Frontal cortex (tissue), 4 donors: ENCODE results near the gene ATP11A. TPM values are rescaled to one million over a fixed set of nuclear protein-coding genes. Genes with fewer than 3 reads are reported as not detected.

Experiments used
- DNase-seq, 2 donors: peaks; one replicate each; pipeline ENCODE4 v3.0.0; 2012; ENCODE audit warnings: low spot score in 2 of 2
- FAIRE-seq: peaks from 2 replicates; lab custom pipeline; 2012; peaks lifted over from hg19 to GRCh38; lab: Jason Lieb, UNC
- total RNA-seq: library from RNA; depleted of rRNA; stranded (reverse); fragments of >200 nt; gene quantifications from one replicate; pipeline ENCODE4 v1.2.3, GENCODE V29; 2014
- donor health status: control.
- donor health status: control.
- donor health status: control.

ATP11A gene
- total RNA-seq, 1 donor from 2014 or later = 6.9 TPM

GRCh38 chr13:112842343-112842856 is 152.6 kb downstream of the ATP11A start:
- FAIRE-seq (no peak), DNase-seq (peak in 1 of 2 donors; percentile 46)

- FAIRE-seq (no peak), DNase-seq (no peak)
Measured at GRCh38 chr13:112842931-112843391, 153.1 kb downstream of the ATP11A start.

GRCh38 chr13:112843392-112844111 is 153.7 kb downstream of the ATP11A start:
- FAIRE-seq = no peak
- DNase-seq = no peak

- FAIRE-seq = no peak
- no peak for DNase-seq
Measured at GRCh38 chr13:112844411-112844810, 154.6 kb downstream of the ATP11A start.

- DNase-seq (no peak), FAIRE-seq (no peak)
Measured at GRCh38 chr13:112844879-112845278, 155.0 kb downstream of the ATP11A start.

- no peak for FAIRE-seq
- DNase-seq = no peak
Measured at GRCh38 chr13:112845511-112846144, 155.8 kb downstream of the ATP11A start.

- DNase-seq (no peak), FAIRE-seq (no peak)
Measured at GRCh38 chr13:112846411-112847115, 156.7 kb downstream of the ATP11A start.

- FAIRE-seq (no peak), DNase-seq (no peak)
Measured at GRCh38 chr13:112849500-112849899, 159.7 kb downstream of the ATP11A start.

GRCh38 chr13:112850273-112850672 is 160.4 kb downstream of the ATP11A start:
- no peak for FAIRE-seq
- no peak for DNase-seq

GRCh38 chr13:112851107-112852038 is 161.5 kb downstream of the ATP11A start:
- FAIRE-seq (no peak), DNase-seq (no peak)

- no peak for FAIRE-seq
Measured at GRCh38 chr13:112852392-112852791, 162.6 kb downstream of the ATP11A start.

GRCh38 chr13:112852808-112853207 is 163.0 kb downstream of the ATP11A start:
- DNase-seq = no peak
- FAIRE-seq = no peak

More at GRCh38 chr13:112852392-112852791, 162.6 kb downstream of the ATP11A start:
- no peak for DNase-seq

GRCh38 chr13:112854321-112854720 is 164.5 kb downstream of the ATP11A start:
- DNase-seq (no peak), FAIRE-seq (no peak)

- FAIRE-seq = no peak
- DNase-seq = no peak
Measured at GRCh38 chr13:112855859-112856258, 166.0 kb downstream of the ATP11A start.

GRCh38 chr13:112857914-112858490 is 168.2 kb downstream of the ATP11A start:
- no peak for FAIRE-seq
- DNase-seq = no peak

GRCh38 chr13:112859128-112859816 is 169.4 kb downstream of the ATP11A start:
- FAIRE-seq (no peak), DNase-seq (no peak)

GRCh38 chr13:112859817-112860190 is 170.0 kb downstream of the ATP11A start:
- FAIRE-seq = no peak
- DNase-seq = peak in 1 of 2 donors; percentile 42

- DNase-seq = no peak
Measured at GRCh38 chr13:112861876-112862615, 172.2 kb downstream of the ATP11A start.

More at GRCh38 chr13:112861876-112862615, 172.2 kb downstream of the ATP11A start:
- FAIRE-seq = no peak
